Measurements from ENCODE around the gene RTL10.

RTL10 gene, protein sequence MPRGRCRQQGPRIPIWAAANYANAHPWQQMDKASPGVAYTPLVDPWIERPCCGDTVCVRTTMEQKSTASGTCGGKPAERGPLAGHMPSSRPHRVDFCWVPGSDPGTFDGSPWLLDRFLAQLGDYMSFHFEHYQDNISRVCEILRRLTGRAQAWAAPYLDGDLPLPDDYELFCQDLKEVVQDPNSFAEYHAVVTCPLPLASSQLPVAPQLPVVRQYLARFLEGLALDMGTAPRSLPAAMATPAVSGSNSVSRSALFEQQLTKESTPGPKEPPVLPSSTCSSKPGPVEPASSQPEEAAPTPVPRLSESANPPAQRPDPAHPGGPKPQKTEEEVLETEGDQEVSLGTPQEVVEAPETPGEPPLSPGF

DNA sequence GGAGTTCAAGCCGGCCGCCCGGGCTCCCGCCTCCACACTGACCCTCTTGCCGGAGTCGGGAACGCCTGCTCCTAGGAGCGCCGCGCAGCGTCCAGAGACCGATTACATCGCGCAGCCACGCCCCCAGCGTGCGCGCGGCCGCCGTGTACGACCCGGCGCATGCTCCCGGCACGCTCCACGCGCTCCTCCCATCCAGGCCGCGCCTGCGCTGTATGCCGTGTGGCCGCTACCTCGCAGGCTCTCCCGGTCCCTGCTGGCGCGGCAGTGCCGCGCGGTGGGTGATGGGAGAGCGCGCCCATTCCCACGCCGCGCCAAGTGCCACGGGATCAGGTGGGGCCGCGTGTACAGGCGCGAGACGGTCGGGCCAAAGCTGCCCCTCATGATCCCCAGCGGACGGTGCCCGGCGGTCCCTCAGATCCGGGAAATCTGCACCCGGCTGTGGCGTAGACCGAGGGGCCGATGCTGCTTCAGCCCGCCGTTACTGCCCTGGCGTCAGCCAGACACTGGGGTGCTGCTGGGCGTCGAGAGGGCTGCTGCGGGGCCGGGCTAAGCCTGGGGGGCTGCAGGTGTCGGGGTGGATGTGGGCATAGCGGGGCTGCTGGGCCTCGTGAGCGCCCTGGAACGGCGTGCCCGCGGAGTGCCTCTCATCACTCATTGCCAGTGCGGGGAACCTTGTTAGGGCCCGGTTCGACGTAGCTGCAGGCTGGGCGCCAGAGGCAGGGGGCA is at the start of gene RTL10, which contains the start of gene GNB1L:
RTL10 (minus strand) TSS at position 97 of the 726 bp plus-strand sequence. CDS start 2,613 bp downstream, outside the sequence.
GNB1L (minus strand) TSS at position 97 of the 726 bp plus-strand sequence. CDS start 33,519 bp downstream, outside the sequence.
- peak; percentile 98 for DNase-seq

DNA sequence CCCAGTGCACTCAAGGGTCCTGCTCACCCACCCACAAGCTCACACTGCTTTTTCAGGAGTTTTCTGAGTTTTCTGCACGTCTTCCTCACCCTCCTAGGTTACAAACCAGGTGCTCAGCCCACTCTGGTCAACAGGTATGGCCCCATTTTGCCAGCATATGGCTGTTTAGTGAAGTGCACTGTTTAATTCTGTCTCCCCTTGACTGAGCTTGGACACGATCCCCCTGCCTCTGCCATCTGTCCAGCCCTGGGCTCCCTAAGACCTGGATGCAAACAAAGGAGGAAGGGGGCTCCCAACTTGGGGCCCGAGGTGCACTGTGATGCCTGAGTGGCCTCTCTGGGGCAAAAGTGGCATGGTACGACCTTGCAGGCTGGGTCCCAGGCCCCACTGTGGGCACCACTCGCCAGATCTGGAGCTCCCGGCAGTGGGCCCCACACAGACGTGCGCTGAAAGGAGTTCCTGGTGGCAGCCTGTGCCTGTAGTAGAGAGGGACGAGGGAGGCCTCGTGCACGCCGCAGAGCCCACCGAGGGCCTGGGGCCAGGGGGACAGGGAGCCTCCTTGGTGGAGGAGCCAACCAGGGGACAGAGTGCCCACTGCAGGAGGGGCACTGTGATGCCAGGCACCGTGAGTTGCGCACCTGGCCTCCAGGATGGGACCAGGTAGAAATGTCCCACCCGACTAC is 49.6 kb upstream of the RTL10 start:
- DNase-seq, result no peak

DNA sequence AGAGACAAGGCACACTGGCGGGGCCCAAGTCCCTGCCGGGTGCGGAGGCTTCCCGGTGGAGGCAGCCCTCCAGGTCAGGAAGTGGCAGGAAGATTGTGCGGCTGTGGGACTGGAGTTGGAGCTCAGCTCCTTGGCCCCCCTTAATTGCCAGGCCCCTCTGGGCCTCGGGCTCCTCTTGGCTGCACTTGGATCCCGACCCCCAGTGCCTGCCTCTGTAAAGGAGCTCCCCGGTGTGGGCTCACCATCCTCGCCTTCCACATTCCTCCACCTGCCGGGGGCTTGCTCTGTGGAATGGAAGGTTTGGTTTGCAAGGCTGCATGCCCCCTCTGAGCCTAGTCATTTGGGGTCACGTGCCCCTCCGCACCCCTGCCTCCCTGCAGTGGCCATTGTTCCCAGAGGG is 48.8 kb upstream of the RTL10 start:
- no peak for DNase-seq

DNA sequence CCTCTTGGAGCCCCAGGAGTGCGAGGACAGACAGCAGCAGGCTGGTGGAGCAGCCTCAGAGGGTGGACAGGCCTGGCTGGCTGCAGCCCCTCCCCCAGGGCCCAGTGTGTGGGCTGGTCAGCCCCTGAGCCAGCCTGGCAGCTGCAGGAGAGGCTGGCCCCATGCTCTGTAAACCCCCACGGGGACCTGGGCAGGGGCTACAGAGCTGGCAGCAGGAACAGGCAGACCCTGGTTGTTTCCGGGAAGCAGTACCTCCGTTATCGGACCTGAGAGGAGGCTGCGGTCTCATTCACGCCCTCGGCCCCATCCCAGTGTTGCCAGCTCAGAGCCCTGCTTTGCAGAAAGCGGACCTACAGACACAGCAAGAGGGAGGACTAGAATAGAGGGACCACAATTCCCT is 48.4 kb upstream of the RTL10 start:
- no peak for DNase-seq

DNA sequence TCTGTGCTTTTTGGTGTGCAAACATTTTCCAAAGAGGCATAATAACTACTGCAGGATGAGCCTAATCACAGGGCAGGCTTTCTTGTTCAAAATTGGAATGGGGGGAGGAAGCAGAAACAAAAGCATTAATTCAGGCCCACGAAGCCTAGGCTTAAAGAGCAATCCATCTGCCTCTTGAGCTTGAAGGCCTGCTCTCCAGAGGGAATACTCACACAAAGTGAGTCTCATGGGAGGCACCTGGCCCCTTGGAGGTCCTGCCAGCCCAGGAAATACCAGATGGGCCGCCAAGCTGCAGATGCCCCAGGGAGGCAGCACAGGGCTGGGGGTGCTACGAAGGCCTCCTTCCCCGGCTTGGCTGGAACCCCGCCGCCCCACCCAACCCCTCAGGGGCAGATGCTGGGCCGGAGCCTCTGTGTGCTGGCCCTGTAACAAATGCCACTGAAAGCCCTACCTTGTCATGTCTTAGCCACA is 47.6 kb upstream of the RTL10 start:
- DNase-seq, result no peak

DNA sequence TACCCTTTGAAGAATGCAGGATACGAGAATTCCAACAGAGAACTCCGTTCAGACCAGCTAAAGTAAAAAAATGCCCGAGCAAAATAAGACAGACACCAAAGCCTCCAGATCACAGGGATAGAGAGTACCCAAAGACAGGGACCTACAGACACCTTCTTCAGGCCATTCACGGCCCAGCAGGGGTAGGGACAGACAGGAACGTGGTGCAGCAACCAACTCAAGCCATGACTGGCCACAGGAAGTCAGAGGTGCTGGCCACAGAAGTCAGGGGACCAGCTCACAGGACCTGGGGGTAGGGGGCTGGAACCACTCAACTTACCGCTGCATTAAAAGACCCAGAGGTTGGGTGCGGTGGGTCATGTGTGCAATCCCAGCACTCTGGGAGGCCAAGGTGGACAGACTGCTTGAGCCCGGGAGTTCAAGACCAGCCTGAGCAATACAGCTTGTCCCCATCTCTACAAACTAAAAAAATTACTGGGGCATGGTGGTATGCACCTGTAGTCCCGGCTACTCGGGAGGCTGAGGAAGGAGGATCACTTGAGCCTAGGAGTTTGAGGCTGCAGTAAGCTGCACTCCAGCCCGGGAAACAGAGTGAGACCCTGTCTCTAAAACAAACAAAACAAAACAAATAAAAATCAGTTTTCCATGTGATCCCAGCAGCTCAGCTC is 47.0 kb upstream of the RTL10 start:
- no peak for DNase-seq

DNA sequence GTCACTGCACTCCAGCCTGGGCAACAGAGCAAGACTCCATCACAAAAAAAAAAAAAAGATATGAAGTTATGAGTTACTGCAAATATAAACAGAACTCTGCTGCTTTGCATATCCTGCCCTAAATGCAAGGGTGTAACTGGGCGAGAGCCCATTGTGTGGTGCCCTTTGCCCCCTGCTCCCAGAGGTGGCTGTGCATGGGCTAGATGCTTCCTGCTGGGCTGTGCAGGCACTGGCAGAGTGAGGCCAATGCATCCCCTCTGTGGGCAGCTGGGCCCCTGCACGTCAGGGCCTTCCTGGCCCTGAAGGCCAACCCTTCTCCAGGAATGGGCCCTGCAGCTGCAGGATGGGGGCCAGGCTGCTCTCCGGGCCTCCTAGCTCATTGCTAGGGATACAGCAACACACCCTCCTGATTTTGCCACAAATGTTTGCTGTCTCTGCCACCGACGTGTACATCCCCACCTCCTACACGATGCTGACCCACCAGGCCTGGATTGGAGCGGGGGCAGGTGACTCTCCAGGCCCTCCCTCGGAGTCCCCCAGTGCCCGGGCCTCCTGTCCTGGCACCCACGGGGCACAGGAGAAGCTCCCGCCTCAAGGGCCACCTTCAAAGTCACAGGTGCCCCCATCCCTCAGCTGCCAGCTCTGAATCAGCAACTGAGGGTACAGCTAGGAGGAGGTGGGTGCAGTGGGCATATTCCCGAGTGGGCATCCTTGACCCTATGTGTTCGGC is 46.2 kb upstream of the RTL10 start:
- DNase-seq, result no peak

DNA sequence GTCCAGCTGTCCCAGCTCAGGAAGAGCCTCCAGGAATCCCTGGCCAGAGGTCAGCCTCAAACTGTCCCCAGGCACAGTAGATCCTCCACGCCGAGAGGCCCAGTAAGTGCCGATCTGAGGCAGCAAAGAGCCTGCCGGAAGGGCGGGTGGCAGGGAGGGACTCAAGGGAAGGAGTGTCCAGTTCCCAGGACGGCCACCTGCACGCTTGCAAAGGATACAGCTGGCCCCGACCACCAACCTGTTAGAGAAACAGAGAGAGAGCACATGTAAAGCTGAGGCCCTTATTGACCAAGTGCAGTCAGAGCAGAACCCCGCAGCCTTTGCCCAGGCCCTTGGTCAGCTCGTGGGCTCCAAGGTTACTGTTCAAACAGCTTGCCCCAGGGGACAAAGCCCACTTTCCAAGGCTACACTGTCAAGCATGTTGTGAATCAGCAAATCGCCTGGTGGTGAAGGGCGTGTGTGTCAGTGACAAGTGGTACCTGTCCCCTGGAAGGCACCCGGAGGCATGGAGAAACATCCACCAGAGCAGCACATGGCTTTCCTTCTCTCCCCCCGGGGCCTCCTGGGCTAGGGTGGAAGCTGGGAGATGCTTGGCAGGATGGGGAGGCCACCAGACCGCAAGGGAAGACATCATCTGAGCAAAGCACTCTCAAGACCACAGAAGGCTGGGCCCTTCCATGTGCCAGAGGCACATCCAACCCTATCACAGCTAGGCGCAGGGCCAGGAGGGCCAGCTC is 44.3 kb upstream of the RTL10 start:
- no peak for DNase-seq

DNA sequence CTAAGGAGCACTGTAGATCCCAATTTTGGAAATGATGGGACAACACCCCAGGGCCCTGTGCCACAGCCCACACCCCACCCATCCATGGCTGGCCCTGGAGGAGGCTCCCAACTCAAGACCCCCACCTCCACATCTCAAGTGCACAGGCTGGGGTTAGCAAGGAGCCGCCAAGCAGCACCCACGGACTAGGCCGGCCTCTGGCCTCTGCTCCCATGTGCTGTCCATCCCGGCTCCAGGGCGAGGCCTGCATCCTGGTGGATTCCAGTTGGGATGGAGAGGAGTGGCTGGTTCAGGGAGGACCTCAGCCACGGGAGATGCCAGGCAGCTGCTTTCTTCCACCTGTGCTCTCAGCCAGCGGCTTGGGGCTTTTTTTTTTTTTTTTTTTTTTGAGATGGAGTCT is 43.5 kb upstream of the RTL10 start:
- no peak for DNase-seq

DNA sequence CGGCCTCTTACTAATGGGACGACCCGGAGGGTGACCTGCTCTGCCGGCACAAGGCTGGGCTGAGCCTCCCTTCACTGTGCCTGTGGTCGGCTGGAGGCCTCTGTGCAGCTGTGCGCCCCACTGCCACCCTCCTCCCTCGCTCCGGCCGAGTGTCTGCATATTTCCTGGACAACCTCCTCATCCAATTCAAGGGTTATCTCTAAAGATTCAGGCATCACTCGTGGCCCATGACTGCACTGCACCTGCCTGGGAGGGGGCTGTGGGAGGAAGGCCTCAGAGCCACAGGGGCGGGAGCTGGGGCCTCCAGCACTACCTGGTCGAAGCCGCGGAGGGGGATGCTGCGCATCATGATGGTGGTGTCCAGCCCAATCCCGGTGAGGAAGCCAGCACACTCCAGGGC is 43.1 kb upstream of the RTL10 start:
- DNase-seq, result no peak

DNA sequence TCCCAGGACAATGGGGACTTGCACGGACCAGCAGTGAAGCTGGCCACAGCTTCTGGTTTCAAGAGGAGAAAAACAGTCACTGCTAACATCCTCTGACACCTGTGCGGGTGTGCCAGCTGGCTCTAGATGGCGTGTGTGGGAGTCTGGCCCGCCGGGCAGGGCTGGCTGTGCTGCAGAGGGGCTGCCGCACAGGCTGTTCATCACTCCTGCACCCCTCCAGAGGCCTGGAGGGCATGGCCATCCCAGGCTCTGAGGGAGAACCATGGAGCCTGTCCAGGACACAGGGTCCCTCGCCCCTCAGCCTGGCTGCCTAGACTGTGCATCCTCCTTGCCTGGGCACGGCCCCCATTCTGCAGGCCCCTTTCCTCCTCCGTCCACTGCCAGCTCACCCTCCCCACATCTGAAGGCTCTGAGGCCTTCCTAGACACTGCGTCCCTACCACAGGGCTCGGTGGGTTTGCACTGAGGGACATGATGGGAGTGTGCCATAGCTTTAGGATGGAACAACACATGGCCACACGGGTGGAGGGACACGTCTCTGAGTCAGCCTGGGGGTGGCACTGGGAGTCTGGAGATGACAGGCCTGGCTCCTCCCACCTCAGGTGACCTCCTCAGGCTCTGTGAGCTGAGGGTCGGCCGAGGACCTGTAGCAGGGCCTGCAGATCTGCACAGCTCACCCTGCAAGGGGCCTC is 42.1 kb upstream of the RTL10 start:
- DNase-seq, result no peak

DNA sequence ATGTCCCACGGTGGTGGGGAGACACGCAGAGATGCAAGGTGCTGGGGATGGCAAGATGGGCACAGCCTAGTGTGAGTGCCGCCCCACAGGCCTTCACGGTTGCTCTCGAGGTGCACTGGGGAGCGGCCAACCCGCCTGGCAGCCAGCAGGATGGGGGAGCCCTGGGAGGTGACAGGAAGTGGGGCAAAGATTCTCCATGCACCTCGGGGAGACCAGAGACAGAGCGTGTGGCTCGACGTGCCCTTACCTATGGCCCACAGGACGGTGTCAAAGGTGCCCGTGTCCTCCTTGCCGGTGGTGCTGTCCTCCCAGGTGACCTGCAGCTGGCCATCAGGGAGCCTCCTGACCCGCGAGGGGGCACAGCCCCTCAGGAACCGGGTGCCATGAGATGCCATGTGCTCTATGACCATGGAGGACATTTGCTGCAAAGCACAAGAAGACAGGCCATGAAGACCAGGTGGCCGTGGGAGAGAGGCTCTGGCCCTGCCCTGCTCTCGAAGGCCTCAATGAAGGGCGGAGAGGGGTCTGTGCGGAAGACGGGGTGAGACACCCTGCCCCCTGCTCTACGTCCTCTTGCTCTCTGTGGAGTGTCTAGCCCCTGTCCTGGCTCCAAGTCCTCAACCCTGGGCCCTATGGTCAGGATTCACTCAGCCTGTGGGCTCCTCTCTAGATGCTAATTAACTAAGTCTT is 40.6 kb upstream of the RTL10 start:
- DNase-seq, result no peak

DNA sequence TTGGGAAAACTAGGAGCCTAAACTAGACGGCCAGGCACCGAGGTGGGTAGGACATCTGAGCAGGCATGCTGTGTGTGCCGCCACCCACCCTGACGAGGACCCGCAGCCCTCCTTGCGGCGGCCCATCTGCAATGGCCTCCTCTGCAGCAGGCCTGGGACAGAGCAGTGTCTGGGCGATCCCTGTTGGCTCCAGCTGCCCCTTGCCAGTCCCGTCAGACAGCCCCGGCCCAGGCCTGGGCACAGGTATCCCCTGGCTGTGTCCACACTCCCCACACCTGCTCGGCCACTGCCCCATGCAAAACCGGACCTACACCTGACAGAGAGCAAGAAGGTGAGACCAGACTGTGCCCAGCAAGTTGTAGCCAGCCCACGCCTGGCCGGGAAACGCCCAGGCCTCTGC is 38.7 kb upstream of the RTL10 start:
- DNase-seq, result no peak

DNA sequence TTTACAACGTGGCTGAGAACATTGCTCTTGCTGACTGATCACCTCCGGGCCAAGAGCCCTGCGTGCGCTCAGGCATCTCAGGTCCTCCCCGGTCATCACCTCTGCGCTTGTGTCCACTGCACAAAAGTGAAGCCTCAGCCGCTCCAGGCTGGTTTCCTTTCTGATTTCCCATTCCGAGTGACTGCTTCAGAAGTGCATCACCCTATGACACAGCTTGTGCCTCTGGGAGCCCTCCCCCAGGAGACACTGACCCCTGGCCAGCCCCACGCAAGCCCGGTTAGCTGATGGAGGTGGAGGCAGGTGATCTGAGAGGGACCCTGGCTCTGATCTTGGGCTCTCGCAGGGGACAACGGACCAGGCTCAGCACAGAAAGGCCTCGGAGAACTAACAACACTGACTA is 38.3 kb upstream of the RTL10 start:
- no peak for DNase-seq

DNA sequence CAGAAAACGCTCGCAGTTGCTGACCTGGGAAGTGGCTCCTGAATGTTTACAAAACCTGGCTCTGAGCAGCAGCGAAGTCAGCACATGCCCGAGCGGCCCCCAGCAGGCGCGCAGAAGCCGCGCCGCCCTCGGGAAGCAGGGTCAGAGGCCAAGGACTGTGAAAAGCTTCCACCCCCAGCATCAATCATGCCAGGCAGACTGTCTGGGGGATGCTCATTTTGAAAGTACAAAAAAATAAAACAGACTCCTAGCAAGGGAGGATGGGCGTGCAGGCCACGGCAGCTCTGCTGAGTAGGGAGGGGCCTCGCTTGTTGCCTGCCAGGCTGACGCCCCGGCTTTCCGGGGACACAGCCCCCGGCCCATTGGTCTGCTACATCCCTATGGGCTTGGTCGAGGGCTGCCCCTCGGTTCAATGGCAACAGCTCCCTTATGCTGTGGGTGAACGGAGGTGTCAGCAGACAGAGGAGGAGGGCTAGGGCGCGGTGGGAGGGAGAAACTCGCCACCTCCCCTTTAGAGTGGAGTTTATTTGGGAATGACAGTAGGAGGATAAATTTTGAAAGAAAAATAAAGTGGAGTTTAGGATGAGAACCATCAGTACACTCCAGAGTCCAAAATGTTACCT is 37.7 kb upstream of the RTL10 start:
- DNase-seq, result peak; percentile 39

DNA sequence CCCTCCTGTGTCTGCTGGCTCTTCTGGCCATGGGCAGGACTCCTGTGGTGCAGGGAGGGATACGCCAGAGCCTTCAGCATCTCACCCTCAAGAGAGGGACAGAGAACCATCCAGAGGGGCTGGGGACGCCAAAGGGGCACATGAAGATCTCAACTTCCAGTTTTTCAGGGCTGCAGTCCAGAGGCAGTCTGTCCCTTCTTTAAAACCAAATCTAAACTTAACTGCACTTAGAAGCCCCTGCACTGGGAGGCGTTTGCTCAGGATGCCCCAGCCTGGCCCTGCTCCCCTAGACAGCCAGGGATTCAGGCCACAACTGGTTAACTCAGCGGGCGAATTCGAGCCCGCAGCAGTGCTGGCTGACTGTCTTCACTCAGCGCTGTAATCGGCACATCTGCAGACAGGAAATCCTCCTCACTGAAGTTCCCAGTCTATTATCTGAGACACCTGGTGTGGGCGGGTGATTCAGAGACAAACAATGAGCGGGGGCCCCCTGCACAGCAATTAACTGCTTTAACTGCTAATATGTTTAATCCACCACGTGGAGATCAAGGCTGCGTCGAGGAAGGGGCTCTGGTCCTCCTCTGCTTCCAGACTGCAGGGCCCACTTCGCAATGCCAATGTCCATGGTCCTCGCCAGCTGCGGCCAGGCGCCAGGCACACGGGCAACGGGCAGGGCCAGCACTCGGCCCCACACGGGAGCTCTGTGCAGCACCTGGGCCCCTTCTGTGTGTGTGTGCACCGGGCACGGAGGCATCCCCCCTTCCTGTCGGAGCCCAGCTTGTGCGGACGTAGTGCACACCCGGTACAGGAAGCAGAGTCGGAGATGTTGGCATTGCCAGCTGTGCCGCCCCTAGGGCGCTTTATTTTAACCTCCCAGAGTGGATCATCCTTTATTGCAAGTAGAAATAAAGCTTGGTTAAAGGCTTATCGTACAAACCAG is 36.9 kb upstream of the RTL10 start:
- DNase-seq, result peak; percentile 96

DNA sequence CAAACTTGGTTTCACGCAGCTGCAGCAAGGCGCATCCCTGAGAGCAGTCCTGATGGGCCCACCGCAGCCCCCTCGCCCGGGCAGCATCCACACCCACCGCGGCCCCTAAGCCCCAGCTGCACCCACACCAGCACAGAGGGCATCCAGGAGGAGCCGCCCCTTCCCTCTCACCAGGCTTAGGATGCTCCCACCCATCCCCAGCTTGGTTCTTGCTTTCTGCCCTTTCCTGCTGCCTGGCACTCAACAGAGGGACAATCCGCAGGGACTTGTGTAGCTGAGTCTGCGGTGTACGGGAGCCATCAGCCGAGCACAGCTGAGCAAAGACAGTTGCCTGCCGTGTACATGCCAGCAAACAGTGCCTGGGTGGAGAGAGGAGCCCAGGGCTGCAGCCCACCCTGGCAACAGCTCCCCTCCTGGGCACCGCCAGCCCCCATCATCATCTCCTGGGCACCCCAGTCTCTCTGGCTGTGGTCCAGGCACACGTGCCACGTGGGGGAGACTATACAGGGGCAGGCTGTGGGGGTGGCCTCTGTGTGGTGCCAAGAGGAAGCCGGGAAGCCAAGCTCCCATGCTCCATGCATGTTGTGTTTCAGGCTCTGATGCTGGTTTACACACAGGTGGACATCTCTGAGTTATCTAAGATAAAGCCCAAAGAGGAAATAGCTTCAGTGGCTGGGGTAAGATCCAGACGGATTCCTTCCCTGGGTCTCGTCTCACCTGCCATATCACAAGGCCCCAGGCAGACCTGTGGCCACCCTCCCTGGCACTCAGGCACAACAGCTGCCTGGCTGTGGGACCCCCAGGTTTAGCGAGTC is 36.0 kb upstream of the RTL10 start:
- peak; percentile 23 for DNase-seq

DNA sequence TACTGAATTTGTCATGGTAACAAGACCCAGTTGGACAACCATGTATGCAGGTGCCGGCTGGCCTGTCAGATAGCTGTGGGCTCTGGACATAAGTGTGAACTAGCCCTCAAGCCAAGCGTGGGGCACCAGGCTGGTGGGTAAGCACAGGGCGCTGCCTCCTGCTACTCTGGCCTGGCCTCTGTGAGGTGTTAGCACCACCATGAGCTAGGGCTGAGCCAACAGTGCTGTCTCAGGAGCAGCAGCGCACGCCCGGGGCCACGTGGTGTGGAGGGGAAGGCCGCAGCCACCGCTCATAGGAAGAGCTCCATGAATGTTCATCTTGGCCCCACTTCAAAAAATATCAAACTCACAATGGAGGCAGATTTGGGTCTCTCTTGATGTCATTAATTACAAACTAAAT is 35.3 kb upstream of the RTL10 start:
- peak; percentile 18 for DNase-seq
